ENCODE data around the gene ARHGEF16. TPM values are rescaled to one million over a fixed set of nuclear protein-coding genes. Genes with fewer than 3 reads are reported as not detected.

The ARHGEF16 gene
- total RNA-seq, 2 donors from 2014 or later, result 17.1 to 22.1 TPM

- intact Hi-C loops (cut with DNase I), result no loop called here
Measured at GRCh38 chr1:3504822-3505153, 50.3 kb downstream of the ARHGEF16 start.

GRCh38 chr1:3505161-3505560, 50.7 kb downstream of the ARHGEF16 start:
- no peak overlapping the region for H3K27ac ChIP-seq
- 82% methylated on average over 15 of the region's 20 CpGs; no CpG with 5 or more reads in 1 of the 2 donors for WGBS, 2 donors
- TF ChIP-seq POLR2A (IDR thresholded peaks at IDR 0.05), result no peak
- TF ChIP-seq, protein P1, sequence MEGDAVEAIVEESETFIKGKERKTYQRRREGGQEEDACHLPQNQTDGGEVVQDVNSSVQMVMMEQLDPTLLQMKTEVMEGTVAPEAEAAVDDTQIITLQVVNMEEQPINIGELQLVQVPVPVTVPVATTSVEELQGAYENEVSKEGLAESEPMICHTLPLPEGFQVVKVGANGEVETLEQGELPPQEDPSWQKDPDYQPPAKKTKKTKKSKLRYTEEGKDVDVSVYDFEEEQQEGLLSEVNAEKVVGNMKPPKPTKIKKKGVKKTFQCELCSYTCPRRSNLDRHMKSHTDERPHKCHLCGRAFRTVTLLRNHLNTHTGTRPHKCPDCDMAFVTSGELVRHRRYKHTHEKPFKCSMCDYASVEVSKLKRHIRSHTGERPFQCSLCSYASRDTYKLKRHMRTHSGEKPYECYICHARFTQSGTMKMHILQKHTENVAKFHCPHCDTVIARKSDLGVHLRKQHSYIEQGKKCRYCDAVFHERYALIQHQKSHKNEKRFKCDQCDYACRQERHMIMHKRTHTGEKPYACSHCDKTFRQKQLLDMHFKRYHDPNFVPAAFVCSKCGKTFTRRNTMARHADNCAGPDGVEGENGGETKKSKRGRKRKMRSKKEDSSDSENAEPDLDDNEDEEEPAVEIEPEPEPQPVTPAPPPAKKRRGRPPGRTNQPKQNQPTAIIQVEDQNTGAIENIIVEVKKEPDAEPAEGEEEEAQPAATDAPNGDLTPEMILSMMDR (IDR thresholded peaks at IDR 0.05), result no peak
- ATAC-seq (no peak), DNase-seq (no peak)
- H3K4me3 ChIP-seq, result no peak overlapping the region
- no peaks in the 10 kb centered on the region for H3K36me3 ChIP-seq (replicated peaks in 1 of 2; ENCODE audit: insufficient read depth in 1 of 2, low read depth in 2 of 2)
- H3K27me3 ChIP-seq, result no peaks in the 10 kb centered on the region
- intact Hi-C loops (cut with DNase I), result no loop called here
- H3K4me1 ChIP-seq, result no peaks in the 10 kb centered on the region
- no peaks in the 10 kb centered on the region for H3K9me3 ChIP-seq

More at GRCh38 chr1:3504822-3505153, 50.3 kb downstream of the ARHGEF16 start:
- no peak overlapping the region for H3K4me3 ChIP-seq
- no peak overlapping the region for H3K27ac ChIP-seq
- WGBS, 2 donors, result 73% methylated on average over 7 of the region's 7 CpGs; no CpG with 5 or more reads in 1 of the 2 donors
- DNase-seq (no peak), ATAC-seq (no peak)
- H3K4me1 ChIP-seq, result no peaks in the 10 kb centered on the region
- TF ChIP-seq, protein P1 (IDR thresholded peaks at IDR 0.05), result no peak
- no peak for TF ChIP-seq POLR2A (IDR thresholded peaks at IDR 0.05)
- H3K9me3 ChIP-seq, result no peaks in the 10 kb centered on the region
- H3K36me3 ChIP-seq (replicated peaks in 1 of 2; ENCODE audit: insufficient read depth in 1 of 2, low read depth in 2 of 2), result no peaks in the 10 kb centered on the region
- no peaks in the 10 kb centered on the region for H3K27me3 ChIP-seq

GRCh38 chr1:3506041-3506440, 51.6 kb downstream of the ARHGEF16 start:
- H3K27ac ChIP-seq, result no peak overlapping the region
- intact Hi-C loops (cut with DNase I), result no loop called here
- no peaks in the 10 kb centered on the region for H3K27me3 ChIP-seq
- H3K36me3 ChIP-seq (replicated peaks in 1 of 2; ENCODE audit: insufficient read depth in 1 of 2, low read depth in 2 of 2), result no peaks in the 10 kb centered on the region
- ATAC-seq (no peak), DNase-seq (no peak)
- no peak overlapping the region for H3K4me3 ChIP-seq
- TF ChIP-seq, protein P1 (IDR thresholded peaks at IDR 0.05), result no peak
- TF ChIP-seq POLR2A (IDR thresholded peaks at IDR 0.05), result no peak
- WGBS, 2 donors, result 93 to 96% methylated on average over 11 to 15 of the region's 15 CpGs
- H3K9me3 ChIP-seq, result no peaks in the 10 kb centered on the region
- no peaks in the 10 kb centered on the region for H3K4me1 ChIP-seq

GRCh38 chr1:3506943-3507342, 52.5 kb downstream of the ARHGEF16 start:
- Histone ChIP-seq H3K4me3 (no peak overlapping the region), H3K4me1 (no peaks in the 10 kb centered on the region), H3K27me3 (no peaks in the 10 kb centered on the region), H3K9me3 (no peaks in the 10 kb centered on the region), H3K36me3 (replicated peaks in 1 of 2; ENCODE audit: insufficient read depth in 1 of 2, low read depth in 2 of 2) (no peaks in the 10 kb centered on the region), H3K27ac (no peak overlapping the region)
- 79 to 85% methylated on average over 7 of the region's 7 CpGs for WGBS, 2 donors
- intact Hi-C loops (cut with DNase I), result no loop called here
- TF ChIP-seq, protein P1 (IDR thresholded peaks at IDR 0.05), result no peak
- TF ChIP-seq POLR2A (IDR thresholded peaks at IDR 0.05), result no peak
- ATAC-seq (no peak), DNase-seq (no peak)

- intact Hi-C loops (cut with DNase I), result no loop called here
- H3K4me3 ChIP-seq, result no peak overlapping the region
- H3K27me3 ChIP-seq, result no peaks in the 10 kb centered on the region
- no peak for TF ChIP-seq POLR2A (IDR thresholded peaks at IDR 0.05)
- TF ChIP-seq, protein P1 (IDR thresholded peaks at IDR 0.05), result no peak
- WGBS, 2 donors, result 76% methylated on average over 9 to 11 of the region's 11 CpGs
- no peak overlapping the region for H3K27ac ChIP-seq
- ATAC-seq (no peak), DNase-seq (no peak)
- H3K9me3 ChIP-seq, result no peaks in the 10 kb centered on the region
- H3K36me3 ChIP-seq (replicated peaks in 1 of 2; ENCODE audit: insufficient read depth in 1 of 2, low read depth in 2 of 2), result no peaks in the 10 kb centered on the region
- no peaks in the 10 kb centered on the region for H3K4me1 ChIP-seq
Measured at GRCh38 chr1:3507636-3508275, 53.3 kb downstream of the ARHGEF16 start.

All from body of pancreas (tissue), 4 donors.